GOT3 (cell line): ENCODE data around the gene ZNF236.
"Not testable (repeated sequence)": the region's sequence is repeated elsewhere in the genome, so short reads cannot be mapped to it uniquely, and the experiment has no call there.

Experiments used
- DNase-seq: peaks from one replicate; lab custom pipeline; 2025; ENCODE audit warnings: mixed read lengths; lab: John Stamatoyannopoulos, UW

Gene ZNF236

DNA sequence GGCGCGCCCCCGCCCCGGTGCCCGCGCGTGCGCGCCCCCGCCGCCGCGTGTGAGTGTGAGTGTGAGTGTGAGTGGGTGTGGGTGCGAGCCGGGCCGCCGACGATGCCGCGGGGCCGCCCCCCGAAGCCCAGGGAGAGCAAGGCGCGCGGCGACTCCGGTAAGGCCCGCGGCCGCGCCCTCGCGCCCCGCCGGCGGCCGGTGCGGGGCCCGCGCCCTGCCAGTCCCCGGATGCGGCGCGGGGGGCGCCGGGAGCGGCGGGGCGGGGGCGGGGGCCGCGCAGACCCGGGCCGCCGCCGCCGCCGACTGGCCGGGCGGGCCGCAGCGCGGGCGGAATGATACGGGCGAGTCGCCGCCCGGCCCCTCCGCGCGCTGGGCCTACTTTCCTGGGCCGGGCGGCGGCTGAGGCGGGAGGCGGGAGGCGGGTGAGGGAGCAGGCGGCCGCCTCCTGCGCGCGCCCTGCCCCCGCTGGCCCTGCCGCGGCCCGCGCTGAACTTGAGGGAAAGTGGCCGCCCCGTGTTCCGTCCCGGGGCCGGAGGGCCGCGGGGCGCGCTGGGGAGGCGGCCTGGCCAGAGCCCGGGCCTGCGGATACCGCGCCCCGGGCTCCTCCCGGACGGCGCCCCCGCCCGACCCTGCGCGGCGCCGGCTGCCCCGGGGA, at the start of gene ZNF236:
Gene ZNF236 (plus strand): TSS at position 52 of the 655 bp plus-strand sequence. CDS start 51 bp downstream, at position 103.
- DNase-seq, result no peak

DNA sequence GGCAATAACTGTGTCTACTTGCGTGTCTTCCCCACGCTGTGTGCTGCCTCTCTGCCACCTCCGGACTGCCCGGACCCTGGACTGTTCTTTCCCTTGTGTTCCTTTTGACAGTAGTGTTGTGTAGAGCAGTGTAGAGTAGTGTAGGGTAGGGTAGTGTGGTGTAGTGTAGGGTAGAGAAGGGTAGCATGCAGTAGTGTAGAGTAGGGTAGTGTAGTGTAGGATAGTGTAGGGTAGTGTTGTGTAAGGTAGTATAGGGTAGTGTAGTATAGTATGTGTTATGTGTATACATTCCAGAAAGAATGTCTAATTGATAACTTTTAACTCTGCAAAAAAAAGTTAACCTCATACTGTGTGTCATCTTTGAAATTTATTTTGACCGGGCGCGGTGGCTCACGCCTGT, 49.7 kb upstream of the ZNF236 start:
- DNase-seq, result no peak

DNA sequence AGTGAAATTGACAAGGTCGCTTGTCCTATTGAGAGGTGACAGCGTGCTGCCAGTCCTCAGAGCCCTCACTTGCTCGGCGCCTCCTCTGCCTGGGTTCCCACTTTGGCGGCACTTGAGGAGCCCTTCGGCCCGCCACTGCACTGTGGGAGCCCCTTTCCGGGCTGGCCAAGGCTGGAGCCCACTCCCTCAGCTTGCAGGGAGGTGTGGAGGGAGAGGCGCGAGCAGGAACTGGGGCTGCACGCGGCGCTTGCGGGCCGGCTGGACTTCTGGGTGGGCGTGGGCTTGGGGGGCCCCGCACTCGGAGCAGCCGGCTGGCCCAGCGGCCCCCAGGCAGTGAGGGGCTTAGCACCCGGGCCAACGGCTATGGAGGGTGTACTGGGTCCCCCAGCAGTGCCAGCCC, 45.3 kb upstream of the ZNF236 start:
- not testable (repeated sequence) for DNase-seq

- DNase-seq, result no peak
Observed at GRCh38 chr18:76783786-76784484, 38.4 kb upstream of the ZNF236 start.

DNA sequence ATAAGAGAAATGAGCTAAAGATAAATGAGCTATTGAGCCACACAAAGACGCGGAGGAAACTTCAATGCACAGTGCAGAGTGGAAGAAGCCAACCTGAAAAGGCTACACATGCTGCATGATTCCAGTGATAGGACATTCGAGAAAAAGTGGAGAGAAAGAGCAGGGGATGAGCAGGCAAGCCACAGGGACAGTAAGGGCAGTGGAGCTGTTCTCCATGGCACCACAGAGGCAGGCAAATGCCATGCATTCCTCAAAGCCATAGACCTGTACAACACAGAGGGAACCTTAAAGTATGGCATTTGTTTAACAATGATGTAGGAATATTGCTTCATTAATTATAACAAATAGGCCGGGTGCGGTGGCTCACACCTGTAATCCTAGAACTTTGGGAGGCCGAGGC, 36.5 kb upstream of the ZNF236 start:
- DNase-seq, result no peak

DNA sequence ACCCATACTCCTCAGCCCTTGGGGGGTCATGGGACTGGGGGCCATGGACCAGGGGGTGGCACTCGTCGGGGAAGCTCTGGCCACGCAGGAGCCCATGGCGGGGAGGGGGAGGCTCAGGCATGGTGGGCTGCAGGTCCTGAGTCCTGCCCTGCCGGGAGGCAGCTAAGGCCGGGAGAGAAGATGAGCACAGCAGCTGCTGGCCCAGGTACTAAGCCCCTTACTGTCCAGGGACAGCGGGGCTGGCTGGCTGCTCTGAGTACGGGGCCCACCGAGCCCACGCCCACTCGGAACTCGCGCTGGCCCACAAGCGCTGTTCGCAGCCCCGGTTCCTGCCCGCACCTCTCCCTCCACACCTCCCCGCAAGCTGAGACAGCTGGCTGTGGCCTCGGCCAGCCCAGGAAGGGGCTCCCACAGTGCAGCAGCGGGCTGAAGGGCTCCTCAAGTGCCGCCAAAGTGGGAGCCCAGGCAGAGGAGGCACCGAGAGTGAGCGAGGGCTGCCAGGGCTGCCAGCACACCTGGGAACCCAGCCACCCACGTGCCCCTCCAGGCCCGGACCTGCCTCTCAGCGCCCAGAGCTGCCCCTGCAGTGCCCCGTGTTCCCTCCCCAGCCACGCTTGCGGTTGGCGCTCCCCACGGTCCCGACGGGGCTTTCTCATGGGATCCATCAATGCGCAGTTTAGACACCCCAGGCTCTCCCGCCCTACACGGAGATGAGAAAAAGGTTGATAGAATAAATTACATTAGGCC, 33.6 kb upstream of the ZNF236 start:
- DNase-seq, result no peak

DNA sequence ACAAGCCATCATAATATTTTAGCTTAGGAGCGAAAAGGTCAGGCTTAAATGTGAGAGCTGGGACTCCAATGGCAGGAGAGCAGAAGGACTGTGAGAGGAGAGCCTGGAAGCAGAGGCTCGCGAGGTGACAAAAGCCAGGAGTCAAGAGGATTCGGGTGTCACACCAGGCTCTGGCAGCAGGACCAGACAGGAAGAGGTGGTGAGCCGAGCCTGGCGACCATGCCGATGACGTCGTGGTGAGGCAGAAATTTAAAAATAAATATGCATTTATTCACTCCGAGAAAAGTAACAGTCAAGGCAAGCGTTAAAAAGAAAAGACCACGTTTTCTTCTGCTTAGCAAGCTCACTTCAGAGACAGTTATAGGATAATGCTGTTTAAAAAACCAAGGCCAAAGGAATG, 31.3 kb upstream of the ZNF236 start:
- no peak for DNase-seq

- no peak for DNase-seq
Observed at GRCh38 chr18:76791642-76792041, 30.7 kb upstream of the ZNF236 start.

DNA sequence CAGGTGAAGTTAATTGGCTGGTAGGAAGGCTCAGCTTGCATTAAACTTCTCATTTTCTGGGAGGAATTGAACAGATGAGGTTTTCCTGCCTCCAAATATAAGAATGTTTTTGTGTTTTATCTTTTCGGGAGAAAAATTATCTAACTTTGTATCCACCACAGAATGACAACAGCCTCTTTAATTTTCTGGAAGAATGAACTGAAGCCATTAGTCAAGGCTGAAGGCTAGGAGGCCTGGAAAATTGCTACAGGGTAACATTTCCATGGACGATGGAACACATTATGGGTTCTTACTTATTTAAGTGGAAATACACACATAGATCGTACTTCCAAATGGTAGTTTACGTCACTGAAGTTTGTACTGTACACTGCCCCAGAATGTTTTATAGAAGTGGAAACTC, 28.0 kb upstream of the ZNF236 start:
- DNase-seq, result no peak

DNA sequence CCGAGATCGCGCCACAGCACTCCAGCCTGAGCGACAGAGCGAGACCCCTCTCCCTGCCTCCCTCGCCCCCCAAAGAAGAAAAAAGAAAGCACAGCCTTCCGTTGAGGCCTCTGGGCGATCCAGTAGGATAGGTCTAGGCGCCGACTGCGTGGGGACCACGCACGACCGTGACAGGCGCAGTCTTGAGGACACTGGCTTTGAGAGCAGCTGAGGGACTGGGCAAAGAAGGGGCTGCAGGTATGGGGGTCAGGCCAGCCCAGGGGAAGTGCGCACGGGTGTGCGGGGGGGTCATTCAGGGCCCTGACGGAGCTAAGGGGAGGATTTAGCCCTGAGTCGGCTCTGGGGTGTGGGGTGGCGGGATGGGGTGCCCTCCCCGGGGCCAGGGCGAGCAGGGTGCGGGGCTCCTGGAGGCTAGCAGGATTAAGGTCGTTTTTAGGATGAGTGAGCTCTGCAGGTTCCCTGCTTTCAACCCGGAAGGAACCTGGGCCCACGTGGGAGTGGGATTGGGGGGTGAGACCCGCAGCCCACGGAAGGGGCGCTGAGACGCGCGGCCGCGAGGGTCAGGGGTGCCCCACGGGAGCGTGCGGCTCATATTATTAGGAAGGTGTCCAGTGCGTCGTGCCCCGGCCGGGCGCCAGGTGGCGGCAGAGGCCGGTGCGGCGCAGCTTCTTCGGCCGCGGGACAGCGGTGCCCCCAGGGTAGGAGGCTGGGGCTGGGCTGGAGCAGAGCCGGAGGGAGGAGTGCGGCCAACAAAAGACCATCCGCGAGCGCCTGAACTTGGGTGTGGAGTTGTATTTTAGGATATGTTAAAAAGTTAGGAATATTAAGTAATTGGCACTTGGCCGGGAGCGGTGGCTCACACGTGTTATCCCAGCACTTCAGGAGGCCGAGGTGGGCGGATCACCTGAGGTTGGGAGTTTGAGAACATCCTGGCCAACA, 20.5 kb upstream of the ZNF236 start:
- DNase-seq, result no peak

- DNase-seq, result no peak
Observed at GRCh38 chr18:76803413-76803812, 18.9 kb upstream of the ZNF236 start.

- DNase-seq, result no peak
Observed at GRCh38 chr18:76803814-76804213, 18.5 kb upstream of the ZNF236 start.

- DNase-seq, result no peak
Observed at GRCh38 chr18:76805221-76805620, 17.1 kb upstream of the ZNF236 start.

GRCh38 chr18:76806301-76806700, 16.1 kb upstream of the ZNF236 start:
- DNase-seq, result no peak

GRCh38 chr18:76808561-76808960, 13.8 kb upstream of the ZNF236 start:
- no peak for DNase-seq

DNA sequence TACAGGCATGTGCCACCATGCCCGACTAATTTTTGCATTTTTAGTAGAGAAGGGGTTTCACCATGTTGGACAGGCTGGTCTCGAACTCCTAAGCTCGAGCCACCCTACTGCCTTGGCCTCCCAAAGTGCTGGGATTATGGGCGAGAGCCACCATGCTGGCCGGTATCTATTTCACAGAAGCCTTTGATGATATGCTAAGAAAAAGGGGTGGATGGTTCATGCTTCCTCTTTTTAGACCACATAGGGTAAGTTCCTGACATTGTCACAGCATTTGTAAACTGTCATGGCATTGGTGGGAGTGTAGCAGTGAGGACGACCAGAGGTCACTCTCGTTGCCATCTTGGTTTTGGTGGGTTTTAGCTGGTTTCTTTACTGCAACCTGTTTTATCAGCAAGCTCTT, 10.8 kb upstream of the ZNF236 start:
- DNase-seq, result not testable (repeated sequence)

DNA sequence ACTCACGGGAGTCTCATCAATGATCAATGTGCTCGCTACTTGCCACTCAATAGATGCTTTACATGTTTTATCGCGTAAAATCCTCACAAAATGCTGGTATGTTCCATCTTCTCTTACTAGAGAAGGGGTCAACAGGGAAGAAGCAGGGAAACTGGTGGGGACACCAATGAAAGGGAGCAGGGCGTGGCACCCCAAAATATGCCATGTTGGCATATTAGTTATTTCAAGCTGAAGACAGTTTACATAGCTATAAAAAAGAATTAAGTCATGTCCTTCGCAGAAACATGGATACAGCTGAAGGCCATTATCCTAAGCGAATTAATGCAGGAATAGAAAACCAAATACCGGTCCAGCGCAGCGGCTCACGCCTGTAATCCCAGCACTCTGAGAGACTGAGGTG, 8.1 kb upstream of the ZNF236 start:
- no peak for DNase-seq

DNA sequence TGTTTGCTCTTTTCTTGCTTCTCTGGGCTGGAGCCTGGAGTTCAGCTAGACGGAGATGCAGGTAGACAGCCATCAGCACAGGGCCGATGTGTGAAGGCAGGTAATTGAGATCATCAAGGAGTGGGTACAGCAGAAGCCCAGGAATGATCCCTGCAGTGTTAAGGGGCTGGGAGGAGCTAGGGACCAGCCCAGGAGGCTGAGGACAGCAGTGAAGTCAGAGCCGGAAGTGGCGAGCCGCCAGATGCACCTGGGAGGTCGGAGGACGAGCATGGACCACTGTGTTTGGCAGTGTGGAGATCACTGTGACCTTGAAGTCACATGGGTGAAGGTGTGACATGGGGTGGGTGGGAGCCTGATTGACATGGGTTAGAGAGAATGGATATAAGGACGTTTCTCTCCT, 6.2 kb upstream of the ZNF236 start:
- DNase-seq, result no peak

GRCh38 chr18:76817888-76818611, 4.3 kb upstream of the ZNF236 start:
- no peak for DNase-seq

DNA sequence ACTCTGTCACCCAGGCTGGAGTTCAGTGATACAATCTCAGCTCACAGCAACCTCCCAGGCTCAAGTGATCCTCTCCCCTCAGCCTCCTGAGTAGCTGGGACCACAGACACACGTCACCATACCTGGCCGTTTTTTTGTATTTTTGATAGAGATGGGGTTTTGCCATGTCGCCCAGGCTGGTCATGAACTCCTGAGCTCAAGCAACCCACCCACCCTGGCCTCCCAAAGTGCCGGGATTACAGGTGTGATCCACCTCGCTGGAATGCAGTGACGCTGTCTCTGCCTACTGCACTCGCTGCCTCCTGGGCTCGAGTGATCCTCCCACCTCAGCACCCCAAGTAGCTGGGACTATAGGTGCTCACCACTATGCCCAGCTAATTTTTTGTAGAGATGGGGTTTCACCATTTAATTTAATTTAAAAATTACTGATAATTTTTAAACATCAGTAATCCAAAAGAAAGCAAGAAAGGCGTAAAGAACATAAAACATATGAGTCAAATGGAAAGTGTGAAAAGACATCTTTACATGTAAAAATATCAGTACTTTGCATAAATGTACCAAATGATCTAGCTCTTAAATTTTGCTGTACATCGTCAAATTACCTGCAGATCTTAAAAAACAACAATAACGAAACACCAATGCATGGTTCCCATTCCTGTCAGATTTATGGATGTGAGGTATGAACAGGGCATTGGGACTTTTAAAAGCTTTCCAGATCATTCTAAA, 2.8 kb upstream of the ZNF236 start:
- no peak for DNase-seq
